HT1080 (cell line): ENCODE results near the gene CANT1. TPM values are rescaled to one million over a fixed set of nuclear protein-coding genes. Genes with fewer than 3 reads are reported as not detected.

Experiments
- total RNA-seq: library from RNA; depleted of rRNA; stranded (reverse); fragments of >200 nt; shearing (Covaris generic); gene quantifications from 2 replicates; pipeline ENCODE4 v1.2.3, GENCODE V29; 2014; rRNA removed

Gene CANT1
- total RNA-seq, 1 experiment from 2014 or later: 92.2 TPM

Other genes with a start within 250 kb of the CANT1 start
- gene CYTH1, start 227.5 kb downstream of the CANT1 start, total RNA-seq: 13.4 and 14.0 TPM in 2 replicates
- gene USP36, start 168.9 kb downstream of the CANT1 start, total RNA-seq: 20.8 and 22.2 TPM in 2 replicates
- gene CEP295NL, start 106.6 kb downstream of the CANT1 start, total RNA-seq: 0.27 and 0.55 TPM in 2 replicates
- gene TIMP2, start 84.4 kb downstream of the CANT1 start, total RNA-seq: 78.0 and 119 TPM in 2 replicates
- gene LGALS3BP, start 29.8 kb downstream of the CANT1 start, total RNA-seq: 375 and 383 TPM in 2 replicates
- 0.45 TPM in 1 of 2 replicates, not detected in the other for gene C1QTNF1, start 14.4 kb upstream of the CANT1 start, total RNA-seq
- 5.1 and 7.2 TPM in 2 replicates for gene ENGASE, start 65.1 kb upstream of the CANT1 start, total RNA-seq